HL-60 (cell line): ENCODE measurements around the gene ME2.
"Not testable (repeated sequence)": the region's sequence is repeated elsewhere in the genome, so short reads cannot be mapped to it uniquely, and the experiment has no call there.

Experiments used
- CTCF ChIP-seq: IDR thresholded peaks from one replicate; pipeline ENCODE4 v1.5.1; 2011; ENCODE audit warnings: low read length, control low read depth, inconsistent platforms; ENCODE audit not compliant: insufficient read depth
- SPI1 ChIP-seq: IDR thresholded peaks from 2 replicates; pipeline ENCODE4 v1.6.1; 2012; ENCODE audit warnings: low read depth, mild to moderate bottlenecking, borderline replicate concordance

GRCh38 chr18:50945918-50946317 lies 67.0 kb downstream of the ME2 start:
- not testable (repeated sequence) for TF ChIP-seq CTCF, SPI1
